ENCODE measurements around the gene SLC10A7. TPM values are rescaled to one million over a fixed set of nuclear protein-coding genes. Genes with fewer than 3 reads are reported as not detected.

SLC10A7 gene
- total RNA-seq, 4 donors from 2014 or later = 10.1 to 24.5 (median 11.7) TPM

DNA sequence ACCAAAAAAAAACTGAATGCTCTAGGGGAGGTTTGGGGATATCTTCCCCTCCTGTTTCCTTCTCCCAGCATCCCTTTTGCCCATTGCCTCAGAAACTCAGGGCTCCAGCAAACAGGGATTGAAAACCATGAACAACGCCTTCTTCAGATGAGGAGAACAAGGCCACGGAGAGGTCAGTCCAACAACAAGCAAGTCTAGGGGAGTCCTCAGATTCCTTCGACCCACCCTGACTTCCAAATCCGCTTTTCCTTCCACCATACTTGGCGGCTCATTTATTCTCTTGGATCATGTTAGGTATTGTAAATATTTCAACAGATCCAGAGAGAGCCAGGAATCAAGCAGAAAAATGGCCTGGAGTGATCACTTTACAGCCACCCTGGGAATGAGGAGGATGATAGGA is 285.5 kb downstream of the SLC10A7 start:
- WGBS = 75% methylated on average over 5 of the region's 5 CpGs
- Histone ChIP-seq H3K27me3 (no peaks in the 10 kb centered on the region), H3K36me3 (no peaks in the 10 kb centered on the region), H3K27ac (peak overlapping the region; percentile 54), H3K4me3 (no peak overlapping the region), H3K4me1 (peaks cover 4% of the 10 kb centered on the region), H3K9me3 (no peaks in the 10 kb centered on the region)
- no peak for DNase-seq (ENCODE audit: low spot score in 2 of 2)
- TF ChIP-seq POLR2A (IDR thresholded peaks at IDR 0.05) (no peak), EP300 (IDR thresholded peaks at IDR 0.05) (no peak), POLR2AphosphoS5 (IDR thresholded peaks at IDR 0.05) (no peak)
- TF ChIP-seq, protein P1, sequence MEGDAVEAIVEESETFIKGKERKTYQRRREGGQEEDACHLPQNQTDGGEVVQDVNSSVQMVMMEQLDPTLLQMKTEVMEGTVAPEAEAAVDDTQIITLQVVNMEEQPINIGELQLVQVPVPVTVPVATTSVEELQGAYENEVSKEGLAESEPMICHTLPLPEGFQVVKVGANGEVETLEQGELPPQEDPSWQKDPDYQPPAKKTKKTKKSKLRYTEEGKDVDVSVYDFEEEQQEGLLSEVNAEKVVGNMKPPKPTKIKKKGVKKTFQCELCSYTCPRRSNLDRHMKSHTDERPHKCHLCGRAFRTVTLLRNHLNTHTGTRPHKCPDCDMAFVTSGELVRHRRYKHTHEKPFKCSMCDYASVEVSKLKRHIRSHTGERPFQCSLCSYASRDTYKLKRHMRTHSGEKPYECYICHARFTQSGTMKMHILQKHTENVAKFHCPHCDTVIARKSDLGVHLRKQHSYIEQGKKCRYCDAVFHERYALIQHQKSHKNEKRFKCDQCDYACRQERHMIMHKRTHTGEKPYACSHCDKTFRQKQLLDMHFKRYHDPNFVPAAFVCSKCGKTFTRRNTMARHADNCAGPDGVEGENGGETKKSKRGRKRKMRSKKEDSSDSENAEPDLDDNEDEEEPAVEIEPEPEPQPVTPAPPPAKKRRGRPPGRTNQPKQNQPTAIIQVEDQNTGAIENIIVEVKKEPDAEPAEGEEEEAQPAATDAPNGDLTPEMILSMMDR (IDR thresholded peaks at IDR 0.05) = no peak

DNA sequence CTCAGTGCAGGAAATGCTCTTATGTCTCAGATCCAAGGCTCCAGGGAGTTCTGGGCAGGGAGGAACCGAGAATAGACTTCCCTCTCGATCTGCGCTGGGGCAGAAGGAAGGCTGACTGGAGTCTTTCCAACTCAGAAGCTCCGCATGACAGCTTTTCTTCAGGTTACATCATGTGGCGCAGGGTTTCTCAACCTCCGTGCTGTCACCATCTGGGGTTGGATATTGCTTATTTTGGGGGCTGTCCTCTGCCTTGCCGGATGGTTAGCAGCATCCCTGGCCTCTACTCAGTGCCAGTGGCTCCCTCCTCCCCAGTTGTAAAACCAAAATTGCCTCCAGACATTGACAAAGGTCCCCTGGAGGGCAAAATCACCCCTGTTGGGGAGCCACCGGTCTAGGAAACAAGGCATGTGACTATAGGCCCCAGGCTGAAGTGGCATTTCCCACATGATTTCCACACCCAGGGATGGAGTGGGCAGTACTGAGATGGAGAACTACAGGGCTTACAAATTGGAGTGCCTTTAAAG is 286.0 kb downstream of the SLC10A7 start:
- 56% methylated on average over 8 of the region's 8 CpGs for WGBS
- no peaks in the 10 kb centered on the region for H3K4me1 ChIP-seq
- TF ChIP-seq POLR2A (IDR thresholded peaks at IDR 0.05) = no peak
- no peaks in the 10 kb centered on the region for H3K36me3 ChIP-seq
- H3K4me3 ChIP-seq = no peak overlapping the region
- peak overlapping the region; percentile 54 for H3K27ac ChIP-seq
- no peaks in the 10 kb centered on the region for H3K27me3 ChIP-seq
- H3K9me3 ChIP-seq = no peaks in the 10 kb centered on the region
- DNase-seq (ENCODE audit: low spot score in 2 of 2) = no peak

DNA sequence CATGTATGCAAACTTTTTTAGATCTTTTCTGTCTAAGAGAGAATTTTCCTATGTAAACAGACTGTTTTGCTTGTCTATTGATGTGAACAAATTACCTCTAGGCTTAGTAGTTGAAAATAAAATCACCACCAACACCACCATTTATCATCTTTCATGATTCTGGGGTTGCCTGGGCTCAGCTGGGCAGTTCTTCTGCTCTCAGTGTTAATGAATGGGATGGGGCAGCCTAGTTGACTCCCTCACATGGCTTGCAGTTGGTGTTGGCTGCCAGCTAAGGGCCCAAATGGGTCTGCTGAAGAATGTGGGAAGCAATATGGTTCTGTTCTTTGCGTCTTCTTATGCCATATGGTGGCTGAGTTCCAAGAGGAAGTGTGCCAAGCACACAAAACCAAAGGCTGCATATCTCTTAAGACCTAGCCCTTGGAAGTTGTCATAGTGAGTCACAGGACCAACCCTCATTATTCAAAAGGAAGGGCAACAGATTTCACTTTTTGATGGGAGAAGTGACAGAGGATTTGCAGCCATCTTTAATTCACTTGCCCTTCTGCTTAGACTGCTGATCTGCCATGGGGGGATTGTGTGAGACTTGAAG is 289.5 kb downstream of the SLC10A7 start:
- Histone ChIP-seq H3K36me3 (no peaks in the 10 kb centered on the region), H3K9me3 (no peaks in the 10 kb centered on the region), H3K4me1 (no peaks in the 10 kb centered on the region), H3K27me3 (no peaks in the 10 kb centered on the region), H3K27ac (no peak overlapping the region), H3K4me3 (no peak overlapping the region)
- no peak for DNase-seq (ENCODE audit: low spot score in 2 of 2)
- no peak for TF ChIP-seq EP300 (IDR thresholded peaks at IDR 0.05)
- no peak for TF ChIP-seq POLR2AphosphoS5 (IDR thresholded peaks at IDR 0.05)
- TF ChIP-seq, protein P1 (IDR thresholded peaks at IDR 0.05) = no peak
- no peak for TF ChIP-seq POLR2A (IDR thresholded peaks at IDR 0.05)
- 71% methylated on average over 1 of the region's 1 CpG for WGBS

DNA sequence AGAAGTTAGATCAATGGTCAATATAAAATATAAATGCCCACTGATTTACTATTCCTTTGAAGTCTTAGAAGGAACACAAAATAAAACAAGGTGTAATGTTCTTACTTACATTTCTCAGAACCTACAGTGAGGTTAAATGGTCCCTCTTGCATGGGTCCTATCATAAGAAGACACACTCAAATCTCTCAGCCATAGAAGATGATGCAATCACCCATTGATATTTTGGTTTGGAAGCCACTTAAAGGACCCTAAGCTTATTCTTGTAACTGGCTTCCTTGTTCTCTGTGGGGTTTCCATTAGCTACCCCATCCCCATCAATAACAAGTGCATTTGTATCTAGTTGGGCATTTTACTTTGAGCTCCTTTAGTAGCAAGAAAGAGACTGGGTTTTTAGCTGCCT is 292.3 kb downstream of the SLC10A7 start:
- no peaks in the 10 kb centered on the region for H3K9me3 ChIP-seq
- no peak overlapping the region for H3K4me3 ChIP-seq
- no peaks in the 10 kb centered on the region for H3K4me1 ChIP-seq
- no peaks in the 10 kb centered on the region for H3K27me3 ChIP-seq
- TF ChIP-seq EP300 (IDR thresholded peaks at IDR 0.05) (no peak), POLR2AphosphoS5 (IDR thresholded peaks at IDR 0.05) (no peak), POLR2A (IDR thresholded peaks at IDR 0.05) (no peak)
- TF ChIP-seq, protein P1 (IDR thresholded peaks at IDR 0.05) = no peak
- no peak for DNase-seq (ENCODE audit: low spot score in 2 of 2)
- no peaks in the 10 kb centered on the region for H3K36me3 ChIP-seq
- H3K27ac ChIP-seq = no peak overlapping the region

DNA sequence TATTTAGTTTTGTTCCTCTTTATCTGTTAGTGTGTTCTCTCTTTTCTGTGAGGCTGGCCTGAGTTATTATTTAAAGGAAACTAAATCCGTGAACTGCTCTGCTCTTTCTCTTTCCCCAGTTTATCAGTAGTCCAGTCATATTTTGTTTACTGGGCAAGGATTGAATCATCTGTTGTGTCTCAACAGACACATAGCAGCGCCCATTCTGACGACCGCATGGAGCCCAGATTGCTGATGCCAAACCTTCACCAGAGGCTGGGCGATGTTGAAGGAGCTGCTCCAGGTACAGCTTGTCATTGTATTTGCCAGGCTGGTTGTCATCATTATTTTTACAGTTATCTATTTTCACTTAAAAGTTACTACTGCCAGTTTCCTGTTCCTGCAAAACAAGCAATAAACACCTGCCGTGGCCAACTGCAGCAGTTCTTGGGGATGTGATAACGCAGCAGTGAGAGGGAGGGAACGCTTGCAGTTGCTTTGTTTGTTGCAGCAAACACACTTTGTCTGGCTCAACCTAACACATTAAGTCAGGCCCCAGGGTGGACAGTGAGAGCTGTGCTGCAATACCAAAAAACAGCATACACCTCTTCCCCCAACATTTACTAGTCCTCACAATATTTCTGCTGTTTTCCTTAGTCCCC is 297.3 kb downstream of the SLC10A7 start:
- no peak for DNase-seq (ENCODE audit: low spot score in 2 of 2)
- Histone ChIP-seq H3K36me3 (no peaks in the 10 kb centered on the region), H3K27ac (no peak overlapping the region), H3K9me3 (no peaks in the 10 kb centered on the region), H3K27me3 (no peaks in the 10 kb centered on the region), H3K4me1 (no peaks in the 10 kb centered on the region), H3K4me3 (no peak overlapping the region)
- 67% methylated on average over 8 of the region's 8 CpGs for WGBS
- TF ChIP-seq, protein P1 (IDR thresholded peaks at IDR 0.05) = no peak
- TF ChIP-seq POLR2AphosphoS5 (IDR thresholded peaks at IDR 0.05) (no peak), POLR2A (IDR thresholded peaks at IDR 0.05) (no peak), EP300 (IDR thresholded peaks at IDR 0.05) (no peak)
